ENCODE measurements around the gene NEB.
"Not testable (repeated sequence)": the region's sequence is repeated elsewhere in the genome, so short reads cannot be mapped to it uniquely, and the experiment has no call there.

Gene NEB

DNA sequence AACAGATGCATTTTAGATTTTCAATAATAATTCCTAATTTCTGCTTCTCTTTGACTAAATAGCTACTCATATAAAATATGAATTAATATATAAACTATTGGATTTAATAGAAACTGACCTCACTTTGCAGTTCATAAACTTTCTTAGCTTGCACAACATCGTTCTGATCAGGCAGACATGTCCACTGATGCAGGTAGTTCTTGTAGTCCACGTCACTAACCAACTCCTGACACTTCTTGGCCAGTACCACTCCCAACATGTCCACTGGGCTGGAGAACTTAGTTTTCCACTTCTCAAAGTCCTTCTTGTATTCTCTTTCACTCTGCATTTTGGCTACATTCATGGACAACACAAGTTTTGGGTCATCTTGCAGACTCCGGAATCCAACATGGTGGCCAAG lies 83.8 kb downstream of the NEB start:
- 91% methylated on average over 3 of the region's 3 CpGs for WGBS
- Histone ChIP-seq H3K4ac (ENCODE audit: low read depth in 1 of 2, low read length in 2 of 2) (no peak overlapping the region), H3K27me3 (ENCODE audit: control insufficient read depth in 1 of 2, insufficient read depth in 1 of 2, low read length in 2 of 2) (no peaks in the 10 kb centered on the region), H3K18ac (ENCODE audit: low read depth in 1 of 2, low read length in 2 of 2) (no peak overlapping the region), H3K27ac (ENCODE audit: low read length, poor library complexity, severe bottlenecking) (no peak overlapping the region), H2BK120ac (ENCODE audit: low read depth, low read length) (no peak overlapping the region), H3K36me3 (ENCODE audit: control insufficient read depth in 1 of 2, insufficient read depth in 2 of 2, low read depth in 1 of 2, low read length in 2 of 2) (no peaks in the 10 kb centered on the region), H2BK15ac (ENCODE audit: low read depth, poor library complexity, severe bottlenecking) (no peak overlapping the region), H3K9ac (ENCODE audit: low read length) (no peak overlapping the region), H4K8ac (ENCODE audit: low read length) (no peak overlapping the region), H3K23ac (ENCODE audit: low read length in 2 of 2) (no peak overlapping the region), H3K4me1 (ENCODE audit: control insufficient read depth, insufficient read depth, low read depth, low read length) (no peaks in the 10 kb centered on the region), H2BK5ac (ENCODE audit: low read depth, low read length, poor library complexity, severe bottlenecking) (no peak overlapping the region), H2AK5ac (ENCODE audit: low read length, severe bottlenecking) (no peak overlapping the region), H3K4me3 (ENCODE audit: insufficient read depth in 1 of 2, low read depth in 1 of 2, low read length in 2 of 2) (no peak overlapping the region), H2BK12ac (ENCODE audit: low read length in 2 of 2) (no peak overlapping the region), H3K79me1 (replicated peaks; ENCODE audit: low read length, poor library complexity, severe bottlenecking) (no peaks in the 10 kb centered on the region), H3K9me3 (ENCODE audit: control insufficient read depth, low read length) (peaks cover 5% of the 10 kb centered on the region), H3K14ac (ENCODE audit: low read length in 2 of 2) (no peak overlapping the region), H4K91ac (ENCODE audit: low read length) (no peak overlapping the region), H3K4me2 (ENCODE audit: low read length, poor library complexity, severe bottlenecking) (no peak overlapping the region), H2AFZ (ENCODE audit: low read depth, low read length) (no peak overlapping the region)
- no peak for DNase-seq

DNA sequence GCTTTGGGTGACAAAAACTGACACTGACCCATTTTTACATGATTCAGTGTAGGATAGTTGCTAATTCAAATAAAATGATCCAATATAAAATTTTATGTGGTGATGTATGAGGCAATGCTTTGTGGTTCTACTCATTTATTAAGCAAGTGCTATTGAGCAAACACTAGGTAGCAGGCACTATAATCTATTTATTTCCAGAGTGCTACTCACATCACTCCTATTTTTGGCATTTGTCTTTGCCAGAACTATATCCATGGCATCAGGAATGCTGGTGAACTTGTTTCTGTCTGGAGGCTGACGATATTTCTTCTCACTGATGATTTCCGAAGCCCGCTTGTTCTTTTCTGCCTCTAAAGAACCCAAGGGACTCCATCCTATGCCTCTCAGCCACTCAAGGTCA lies 84.3 kb downstream of the NEB start:
- no peak overlapping the region for H3K4me3 ChIP-seq (ENCODE audit: insufficient read depth in 1 of 2, low read depth in 1 of 2, low read length in 2 of 2)
- H3K4ac ChIP-seq (ENCODE audit: low read depth in 1 of 2, low read length in 2 of 2): no peak overlapping the region
- peaks cover 5% of the 10 kb centered on the region for H3K9me3 ChIP-seq (ENCODE audit: control insufficient read depth, low read length)
- no peak overlapping the region for H3K23ac ChIP-seq (ENCODE audit: low read length in 2 of 2)
- WGBS: 96% methylated on average over 3 of the region's 3 CpGs
- no peak overlapping the region for H4K91ac ChIP-seq (ENCODE audit: low read length)
- H3K36me3 ChIP-seq (ENCODE audit: control insufficient read depth in 1 of 2, insufficient read depth in 2 of 2, low read depth in 1 of 2, low read length in 2 of 2): no peaks in the 10 kb centered on the region
- H3K9ac ChIP-seq (ENCODE audit: low read length): no peak overlapping the region
- no peak for DNase-seq
- H3K4me2 ChIP-seq (ENCODE audit: low read length, poor library complexity, severe bottlenecking): no peak overlapping the region
- H3K14ac ChIP-seq (ENCODE audit: low read length in 2 of 2): no peak overlapping the region
- no peak overlapping the region for H2AFZ ChIP-seq (ENCODE audit: low read depth, low read length)
- H3K27ac ChIP-seq (ENCODE audit: low read length, poor library complexity, severe bottlenecking): no peak overlapping the region
- H2BK15ac ChIP-seq (ENCODE audit: low read depth, poor library complexity, severe bottlenecking): no peak overlapping the region
- H2BK120ac ChIP-seq (ENCODE audit: low read depth, low read length): no peak overlapping the region
- no peak overlapping the region for H2AK5ac ChIP-seq (ENCODE audit: low read length, severe bottlenecking)
- H2BK5ac ChIP-seq (ENCODE audit: low read depth, low read length, poor library complexity, severe bottlenecking): no peak overlapping the region
- no peak overlapping the region for H2BK12ac ChIP-seq (ENCODE audit: low read length in 2 of 2)
- H3K79me1 ChIP-seq (replicated peaks; ENCODE audit: low read length, poor library complexity, severe bottlenecking): no peaks in the 10 kb centered on the region
- H3K18ac ChIP-seq (ENCODE audit: low read depth in 1 of 2, low read length in 2 of 2): no peak overlapping the region
- H3K4me1 ChIP-seq (ENCODE audit: control insufficient read depth, insufficient read depth, low read depth, low read length): no peaks in the 10 kb centered on the region
- H3K27me3 ChIP-seq (ENCODE audit: control insufficient read depth in 1 of 2, insufficient read depth in 1 of 2, low read length in 2 of 2): no peaks in the 10 kb centered on the region
- H4K8ac ChIP-seq (ENCODE audit: low read length): no peak overlapping the region

DNA sequence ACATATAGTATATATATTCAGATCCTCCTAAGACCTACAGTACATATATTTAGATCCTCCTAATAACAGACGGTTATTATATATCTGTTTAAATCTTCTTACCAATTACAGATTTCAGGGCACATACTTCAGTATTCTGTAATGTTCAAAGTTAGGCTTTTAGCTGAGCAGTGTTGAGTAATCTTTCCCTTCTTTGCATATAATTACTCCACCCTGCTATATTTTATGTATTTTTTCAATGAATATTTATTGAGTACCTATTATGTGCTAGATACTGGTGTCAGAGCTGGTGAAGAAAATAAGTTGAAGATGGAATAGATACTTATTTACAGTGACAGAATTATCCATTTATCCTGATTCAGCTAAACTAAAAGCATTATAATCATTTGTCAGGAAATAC lies 84.9 kb downstream of the NEB start:
- no peaks in the 10 kb centered on the region for H3K36me3 ChIP-seq (ENCODE audit: control insufficient read depth in 1 of 2, insufficient read depth in 2 of 2, low read depth in 1 of 2, low read length in 2 of 2)
- H3K9me3 ChIP-seq (ENCODE audit: control insufficient read depth, low read length): peaks cover 5% of the 10 kb centered on the region
- H3K14ac ChIP-seq (ENCODE audit: low read length in 2 of 2): no peak overlapping the region
- no peaks in the 10 kb centered on the region for H3K27me3 ChIP-seq (ENCODE audit: control insufficient read depth in 1 of 2, insufficient read depth in 1 of 2, low read length in 2 of 2)
- H2BK15ac ChIP-seq (ENCODE audit: low read depth, poor library complexity, severe bottlenecking): no peak overlapping the region
- H3K18ac ChIP-seq (ENCODE audit: low read depth in 1 of 2, low read length in 2 of 2): no peak overlapping the region
- no peak overlapping the region for H2BK12ac ChIP-seq (ENCODE audit: low read length in 2 of 2)
- no peak overlapping the region for H3K4me2 ChIP-seq (ENCODE audit: low read length, poor library complexity, severe bottlenecking)
- no peak overlapping the region for H4K91ac ChIP-seq (ENCODE audit: low read length)
- H3K4me3 ChIP-seq (ENCODE audit: insufficient read depth in 1 of 2, low read depth in 1 of 2, low read length in 2 of 2): no peak overlapping the region
- no peak overlapping the region for H2BK5ac ChIP-seq (ENCODE audit: low read depth, low read length, poor library complexity, severe bottlenecking)
- H2AK5ac ChIP-seq (ENCODE audit: low read length, severe bottlenecking): no peak overlapping the region
- no peak overlapping the region for H4K8ac ChIP-seq (ENCODE audit: low read length)
- no peak for DNase-seq
- H3K79me1 ChIP-seq (replicated peaks; ENCODE audit: low read length, poor library complexity, severe bottlenecking): no peaks in the 10 kb centered on the region
- H3K4ac ChIP-seq (ENCODE audit: low read depth in 1 of 2, low read length in 2 of 2): no peak overlapping the region
- no peak overlapping the region for H3K27ac ChIP-seq (ENCODE audit: low read length, poor library complexity, severe bottlenecking)
- no peak overlapping the region for H3K9ac ChIP-seq (ENCODE audit: low read length)
- H3K23ac ChIP-seq (ENCODE audit: low read length in 2 of 2): no peak overlapping the region
- H2AFZ ChIP-seq (ENCODE audit: low read depth, low read length): no peak overlapping the region
- H2BK120ac ChIP-seq (ENCODE audit: low read depth, low read length): no peak overlapping the region
- no peaks in the 10 kb centered on the region for H3K4me1 ChIP-seq (ENCODE audit: control insufficient read depth, insufficient read depth, low read depth, low read length)
- WGBS: no CpG with 5 or more reads among the region's 1 CpG

DNA sequence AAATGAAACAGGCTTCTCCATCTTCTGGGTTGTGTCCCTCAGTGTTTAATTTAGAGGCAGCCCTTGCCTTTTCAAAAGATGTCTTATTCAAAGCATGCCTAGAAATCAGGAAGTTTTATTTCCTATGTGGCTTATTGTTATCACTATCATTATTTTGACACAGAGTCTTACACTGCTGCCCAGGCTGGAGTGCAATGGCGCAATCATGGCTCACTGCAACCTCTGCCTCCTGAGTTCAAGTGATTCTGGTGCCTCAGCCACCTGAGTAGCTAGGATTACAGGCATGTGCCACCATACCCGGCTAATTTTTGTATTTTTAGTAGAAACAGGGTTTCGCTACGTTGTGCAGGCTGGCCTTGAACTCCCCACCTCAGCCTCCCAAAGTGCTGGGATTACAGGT lies 87.8 kb downstream of the NEB start:
- H3K9ac ChIP-seq (ENCODE audit: low read length); H3K4me2 ChIP-seq (ENCODE audit: low read length, poor library complexity, severe bottlenecking); H3K23ac ChIP-seq (ENCODE audit: low read length in 2 of 2); H3K79me1 ChIP-seq (replicated peaks; ENCODE audit: low read length, poor library complexity, severe bottlenecking); H2AK5ac ChIP-seq (ENCODE audit: low read length, severe bottlenecking); DNase-seq; H3K36me3 ChIP-seq (ENCODE audit: control insufficient read depth in 1 of 2, insufficient read depth in 2 of 2, low read depth in 1 of 2, low read length in 2 of 2); H4K8ac ChIP-seq (ENCODE audit: low read length); H2BK5ac ChIP-seq (ENCODE audit: low read depth, low read length, poor library complexity, severe bottlenecking); H3K18ac ChIP-seq (ENCODE audit: low read depth in 1 of 2, low read length in 2 of 2); H4K91ac ChIP-seq (ENCODE audit: low read length); H3K27ac ChIP-seq (ENCODE audit: low read length, poor library complexity, severe bottlenecking); H3K4ac ChIP-seq (ENCODE audit: low read depth in 1 of 2, low read length in 2 of 2); H2BK15ac ChIP-seq (ENCODE audit: low read depth, poor library complexity, severe bottlenecking); H3K9me3 ChIP-seq (ENCODE audit: control insufficient read depth, low read length); H2AFZ ChIP-seq (ENCODE audit: low read depth, low read length); H2BK120ac ChIP-seq (ENCODE audit: low read depth, low read length); H3K14ac ChIP-seq (ENCODE audit: low read length in 2 of 2); H3K4me1 ChIP-seq (ENCODE audit: control insufficient read depth, insufficient read depth, low read depth, low read length); H2BK12ac ChIP-seq (ENCODE audit: low read length in 2 of 2); H3K4me3 ChIP-seq (ENCODE audit: insufficient read depth in 1 of 2, low read depth in 1 of 2, low read length in 2 of 2); H3K27me3 ChIP-seq (ENCODE audit: control insufficient read depth in 1 of 2, insufficient read depth in 1 of 2, low read length in 2 of 2): not testable (repeated sequence)
- 97% methylated on average over 4 of the region's 4 CpGs for WGBS

All from mesenchymal stem cell (in vitro differentiated cells and primary cell).